Spleen (tissue), 11 donors: ENCODE data around the gene SHOX. TPM values are rescaled to one million over a fixed set of nuclear protein-coding genes. Genes with fewer than 3 reads are reported as not detected.

Experiments
- DNase-seq: peaks from one replicate; pipeline ENCODE4 v3.0.0-alpha.2; 2020
- H3K27ac ChIP-seq, 8 donors: fragments of 200-600 bp; sonication (generic) in 7 of 8; 1 replicate in 4 of 8; 2 replicates in 4 of 8; pipeline versions ENCODE4 v1.5.0 to v1.8.0; 2016 to 2021; ENCODE audit warnings: inconsistent platforms in 4 of 8, mild to moderate bottlenecking in 4 of 8, moderate library complexity in 1 of 8
- H3K27me3 ChIP-seq, 7 donors: fragments of 200-600 bp; sonication (generic) in 6 of 7; replicated peaks in 1 of 7; 1 replicate in 4 of 7; 2 replicates in 3 of 7; pipeline versions ENCODE4 v1.5.0 to v1.8.0; 2016 to 2021; ENCODE audit warnings: inconsistent platforms in 3 of 7, mild to moderate bottlenecking in 1 of 7
- H3K36me3 ChIP-seq, 6 donors: fragments of 200-600 bp; sonication (generic) in 5 of 6; 1 replicate in 4 of 6; 2 replicates in 2 of 6; pipeline versions ENCODE4 v1.5.0 to v1.8.0; 2016 to 2021; ENCODE audit warnings: inconsistent platforms in 2 of 6
- H3K4me1 ChIP-seq, 6 donors: fragments of 200-600 bp; sonication (generic) in 5 of 6; 1 replicate in 3 of 6; 2 replicates in 3 of 6; pipeline versions ENCODE4 v1.5.0 to v1.8.0; 2016 to 2021; ENCODE audit warnings: inconsistent platforms in 3 of 6
- H3K4me3 ChIP-seq, 8 donors: fragments of 200-600 bp; sonication (generic) in 7 of 8; 1 replicate in 4 of 8; 2 replicates in 4 of 8; pipeline versions ENCODE4 v1.5.0 to v1.8.0; 2016 to 2021; ENCODE audit warnings: inconsistent platforms in 4 of 8, mild to moderate bottlenecking in 4 of 8, moderate library complexity in 2 of 8
- H3K9me3 ChIP-seq, 8 donors: fragments of 200-600 bp; sonication (generic) in 7 of 8; 1 replicate in 4 of 8; 2 replicates in 4 of 8; pipeline versions ENCODE4 v1.5.0 to v1.8.0; 2016 to 2021; ENCODE audit warnings: inconsistent platforms in 4 of 8
- CTCF ChIP-seq, 11 experiments: fragments of 200-600 bp in 7 of 11; fragments of 450-650 bp in 4 of 11; sonication (generic) in 4 of 11; IDR thresholded peaks in 8 of 11; conservative IDR thresholded peaks in 3 of 11; 1 replicate in 7 of 11; 2 replicates in 4 of 11; pipeline versions ENCODE4 v1.4.0 to v1.8.0; 2016 to 2021; ENCODE audit warnings: antibody characterized with exemption in 11 of 11, inconsistent platforms in 4 of 11, mild to moderate bottlenecking in 1 of 11
- POLR2A ChIP-seq, 3 donors: fragments of 450-650 bp; IDR thresholded peaks; one replicate each; pipeline ENCODE4 v1.5.1; 2017; ENCODE audit warnings: antibody characterized with exemption in 3 of 3, mild to moderate bottlenecking in 1 of 3
- POLR2AphosphoS5 ChIP-seq, 3 donors: sonication (generic); formaldehyde crosslinking; IDR thresholded peaks; one replicate each; pipeline ENCODE4 v1.5.1; 2017; ENCODE audit warnings: antibody characterized with exemption in 3 of 3
- WGBS, 5 donors: extraction: QIAGEN DNeasy Blood & Tissue Kit in 3 of 5; methylation state at CpG; one replicate each; pipeline versions ENCODE4 v1.1.5 to v1.1.7; 2013 to 2018; 5-methylcytosine and 5-hydroxymethylcytosine counted together
- intact Hi-C: fragments of 100-400 bp; cut with DNase I; formaldehyde crosslinking; loops from one replicate; pipeline ENCODE4 v1.15.0; 2023; ENCODE audit warnings: low total_unique reads
- polyA plus RNA-seq, 3 donors: library from polyadenylated mRNA; stranded (reverse); fragments of 200-250 nt; gene quantifications; one replicate each; pipeline ENCODE4 v1.2.1, GENCODE V29; 2013
- total RNA-seq, 7 donors: library from RNA; depleted of rRNA in 3 of 7; stranded (reverse); fragments of >200 nt in 3 of 7; fragmentation: NEBNext Ultra II Directional in 4 of 7; extraction: Animal tissue kit (Norgen Biotek cat#: 25700) in 4 of 7; gene quantifications; one replicate each; pipeline versions ENCODE4 v1.1.0 to v1.2.1, GENCODE V29; 2016 to 2021
- donor health status: healthy with polysubstance abuse.
- donor health status: DM: no; HTN: no; CAD: no; lungs with moderate emphysema.
- donor health status: DM: no; HTN: no; CAD: no.
- donor health status: Bipolar disorder and iron deficiency.
- donor health status: healthy.
- donor health status: DM: no; HTN: no; CAD: no.
- donor health status: DM: yes; HTN: yes; CAD: no.

The SHOX gene
- total and polyA plus RNA-seq, 10 donors = not detected

GRCh38 chrX:641671-642435 lies 11.3 kb downstream of the SHOX start:
- peaks cover 3 to 95% (median 68%) of the 10 kb centered on the region in 7 donors for H3K27me3 ChIP-seq
- no peak for TF ChIP-seq POLR2AphosphoS5 (IDR thresholded peaks at IDR 0.05)
- TF ChIP-seq POLR2A (IDR thresholded peaks at IDR 0.05) = no peak
- TF ChIP-seq CTCF (IDR thresholded peaks at IDR 0.05 in 8 of 11, conservative IDR thresholded peaks at IDR 0.05 in 3 of 11) = no peak
- intact Hi-C loops = no loop called here
- peak; percentile 59 for DNase-seq
- peaks cover 0 to 18% (median 8%) of the 10 kb centered on the region in 6 donors for H3K4me1 ChIP-seq
- WGBS, 5 donors = 8 to 30% (median 12%) methylated on average over 23 to 37 of the region's 37 CpGs
- no peak overlapping the region for H3K27ac ChIP-seq
- H3K36me3 ChIP-seq = no peaks in the 10 kb centered on the region
- H3K9me3 ChIP-seq = peaks cover 0 to 3% (median 0%) of the 10 kb centered on the region in 8 donors
- no peak overlapping the region for H3K4me3 ChIP-seq

GRCh38 chrX:642436-643240 lies 12.0 kb downstream of the SHOX start:
- Histone ChIP-seq H3K27ac (no peak overlapping the region), H3K36me3 (no peaks in the 10 kb centered on the region), H3K27me3 (peaks cover 3 to 87% (median 61%) of the 10 kb centered on the region in 7 donors), H3K4me3 (no peak overlapping the region), H3K4me1 (peaks cover 0 to 11% (median 4%) of the 10 kb centered on the region in 6 donors), H3K9me3 (peaks cover 0 to 3% (median 0%) of the 10 kb centered on the region in 8 donors)
- intact Hi-C loops = no loop called here
- no peak for DNase-seq
- TF ChIP-seq POLR2AphosphoS5 (IDR thresholded peaks at IDR 0.05) (no peak), CTCF (IDR thresholded peaks at IDR 0.05 in 8 of 11, conservative IDR thresholded peaks at IDR 0.05 in 3 of 11) (no peak)
- 12 to 30% (median 15%) methylated on average over 16 to 24 of the region's 24 CpGs for WGBS, 5 donors

GRCh38 chrX:643241-643595 lies 12.6 kb downstream of the SHOX start:
- Histone ChIP-seq H3K36me3 (no peaks in the 10 kb centered on the region), H3K4me1 (peaks cover 0 to 5% (median 0%) of the 10 kb centered on the region in 6 donors), H3K9me3 (peaks cover 0 to 3% (median 0%) of the 10 kb centered on the region in 8 donors), H3K27ac (no peak overlapping the region), H3K4me3 (no peak overlapping the region), H3K27me3 (peaks cover 3 to 81% (median 55%) of the 10 kb centered on the region in 7 donors)
- WGBS, 5 donors = 55 to 64% (median 62%) methylated on average over 6 to 7 of the region's 7 CpGs
- DNase-seq = no peak
- intact Hi-C loops = no loop called here
- TF ChIP-seq POLR2AphosphoS5 (IDR thresholded peaks at IDR 0.05) (no peak), POLR2A (IDR thresholded peaks at IDR 0.05) (no peak), CTCF (IDR thresholded peaks at IDR 0.05 in 8 of 11, conservative IDR thresholded peaks at IDR 0.05 in 3 of 11) (no peak)

GRCh38 chrX:643911-644303 lies 13.3 kb downstream of the SHOX start:
- intact Hi-C loops = no loop called here
- peaks cover 0 to 3% (median 0%) of the 10 kb centered on the region in 8 donors for H3K9me3 ChIP-seq
- no peak overlapping the region for H3K27ac ChIP-seq
- H3K4me1 ChIP-seq = no peaks in the 10 kb centered on the region
- H3K4me3 ChIP-seq = no peak overlapping the region
- DNase-seq = no peak
- peaks cover 3 to 74% (median 49%) of the 10 kb centered on the region in 7 donors for H3K27me3 ChIP-seq
- H3K36me3 ChIP-seq = no peaks in the 10 kb centered on the region
- TF ChIP-seq POLR2AphosphoS5 (IDR thresholded peaks at IDR 0.05) (no peak), CTCF (IDR thresholded peaks at IDR 0.05 in 8 of 11, conservative IDR thresholded peaks at IDR 0.05 in 3 of 11) (no peak), POLR2A (IDR thresholded peaks at IDR 0.05) (no peak)
- WGBS, 5 donors = 5 to 40% (median 9%) methylated on average over 11 to 19 of the region's 19 CpGs
